ENCODE results near the gene SRP72. TPM values are rescaled to one million over a fixed set of nuclear protein-coding genes. Genes with fewer than 3 reads are reported as not detected.
A peak's percentile ranks its signal among the peaks of the same experiment; 100 is the strongest.

The SRP72 gene
- total RNA-seq, 1 donor from 2014 or later = 66.9 TPM

DNA sequence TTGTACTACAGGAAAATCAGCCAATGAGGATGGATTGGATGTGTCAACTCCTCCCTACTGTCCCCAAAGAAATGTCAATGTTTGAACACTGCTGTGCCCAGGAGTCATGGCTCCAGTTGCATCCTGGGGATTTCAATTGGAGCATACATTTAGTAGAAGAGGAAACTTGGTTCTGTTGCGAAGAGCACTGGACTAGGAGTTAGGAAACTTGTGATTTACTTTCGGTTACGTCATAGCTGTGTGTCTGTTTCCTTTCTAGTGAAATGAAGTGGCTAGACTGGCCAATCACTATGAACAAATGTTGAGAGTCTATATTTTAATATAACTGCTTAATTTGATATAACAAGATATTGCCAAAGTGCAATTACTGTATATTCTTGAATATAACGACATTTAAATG lies 73.4 kb downstream of the SRP72 start:
- no peak for DNase-seq (ENCODE audit: low read depth in 2 of 2)

GRCh38 chr4:56544573-56545131 lies 77.2 kb downstream of the SRP72 start:
- peak; percentile 38 to 82 for DNase-seq (ENCODE audit: low read depth in 2 of 2)

DNA sequence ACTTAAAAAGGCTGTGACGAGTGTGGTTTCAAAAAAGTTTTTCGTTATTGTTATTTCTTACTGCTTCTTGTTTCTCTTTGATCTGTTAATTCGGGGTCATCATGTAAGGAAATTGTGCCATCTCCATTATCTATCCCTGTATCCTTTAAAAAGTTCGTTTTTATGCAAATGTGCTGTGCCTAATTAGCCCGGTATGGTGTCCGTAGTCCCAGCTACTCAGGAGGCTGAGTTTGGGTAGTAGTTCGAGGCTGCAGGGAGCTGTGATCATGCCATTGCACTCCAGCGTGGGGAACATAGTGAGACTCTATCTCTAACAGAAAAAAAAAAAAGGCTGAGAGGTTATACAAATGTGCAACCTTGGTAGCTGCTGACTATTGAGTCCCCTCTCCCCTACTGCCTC lies 83.2 kb downstream of the SRP72 start:
- no peak for DNase-seq (ENCODE audit: low read depth in 2 of 2)

DNA sequence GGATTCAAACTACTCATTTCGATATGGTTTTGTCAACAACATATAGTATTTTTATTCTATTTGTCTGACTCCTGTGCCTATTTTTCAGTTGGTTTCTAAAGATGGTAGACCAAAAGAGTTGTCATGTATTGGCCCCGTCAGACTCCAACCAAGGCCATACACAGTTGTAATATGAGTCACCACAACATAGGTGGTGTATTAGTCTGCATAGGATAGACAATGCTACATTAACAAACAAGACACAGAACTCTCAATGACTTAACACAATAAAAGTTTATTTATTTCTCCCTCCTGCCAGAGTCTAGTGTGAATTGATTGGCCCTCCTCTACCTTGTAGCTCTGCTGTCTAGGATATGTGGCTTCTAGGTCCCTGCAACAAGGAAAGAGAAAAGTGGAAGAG lies 84.1 kb downstream of the SRP72 start:
- DNase-seq (ENCODE audit: low read depth in 2 of 2) = no peak

DNA sequence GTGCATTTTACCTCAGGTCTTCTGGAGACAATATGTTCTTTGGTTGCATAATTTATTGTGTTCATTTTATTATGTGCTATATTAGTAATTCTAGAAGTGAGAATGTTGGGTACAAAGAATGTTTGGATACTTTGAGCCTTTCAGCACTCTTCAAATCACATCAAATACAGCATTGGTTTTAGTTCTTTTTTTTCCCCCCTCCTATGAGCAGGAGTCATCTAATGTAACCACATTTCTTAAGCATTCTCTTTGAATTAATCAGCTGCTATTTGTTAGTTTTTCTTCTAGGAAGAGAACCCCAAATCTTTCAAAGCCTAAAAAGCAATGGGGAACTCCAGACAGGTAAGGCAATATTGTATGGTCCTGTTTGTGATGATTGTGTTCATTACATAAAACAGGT lies 84.9 kb downstream of the SRP72 start:
- no peak for DNase-seq (ENCODE audit: low read depth in 2 of 2)

Other genes with a start within 250 kb of the SRP72 start
- 6.7 and 9.0 TPM in 2 replicates for gene AASDH, start 80.1 kb upstream of the SRP72 start, total RNA-seq
- 9.9 and 12.2 TPM in 2 replicates for gene PPAT, start 32.0 kb upstream of the SRP72 start, total RNA-seq
- gene PAICS, start 31.4 kb upstream of the SRP72 start, total RNA-seq = 22.5 and 27.1 TPM in 2 replicates
- under 0.01 TPM in 1 of 2 replicates, not detected in the other for gene ARL9, start 38.2 kb downstream of the SRP72 start, total RNA-seq
- gene HOPX, start 213.7 kb downstream of the SRP72 start, total RNA-seq = 1.5 and 7.6 TPM in 2 replicates